Esophagus mucosa (tissue), 1 donor: Measurements from ENCODE around the gene PTPMT1. TPM values are rescaled to one million over a fixed set of nuclear protein-coding genes. Genes with fewer than 3 reads are reported as not detected.

Experiments used
- ATAC-seq: fragments of 200-7000 bp; cut with Tn5 transposase; one replicate; pipeline ENCODE4 v1.9.1; 2020
- total RNA-seq: library from RNA; stranded (reverse); gene quantifications from one replicate; pipeline ENCODE4 v1.2.4, GENCODE V29; 2023
- donor health status: DM: yes; HTN: yes; CAD: no.

Gene PTPMT1
- total RNA-seq, 1 donor from 2014 or later = 29.6 TPM

DNA sequence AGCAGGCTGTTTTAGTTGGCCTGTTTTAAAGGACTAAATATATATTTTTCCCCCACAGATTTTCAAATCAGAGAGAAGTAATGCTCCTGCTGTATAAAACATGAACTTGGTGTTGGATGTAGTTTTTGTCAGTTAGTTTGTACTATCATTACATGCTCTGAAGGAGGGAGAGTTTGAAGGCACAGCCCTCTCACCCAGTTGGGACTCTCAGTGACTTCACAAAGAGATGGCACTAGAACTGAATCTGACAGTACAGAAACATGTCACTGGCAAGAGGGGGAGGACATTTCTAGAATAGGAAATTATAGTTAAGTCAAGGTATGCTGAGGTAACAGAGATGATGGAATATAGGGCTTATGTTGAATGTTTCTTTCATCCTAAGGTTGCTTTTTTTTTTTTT lies 49.9 kb downstream of the PTPMT1 start:
- no peak for ATAC-seq

DNA sequence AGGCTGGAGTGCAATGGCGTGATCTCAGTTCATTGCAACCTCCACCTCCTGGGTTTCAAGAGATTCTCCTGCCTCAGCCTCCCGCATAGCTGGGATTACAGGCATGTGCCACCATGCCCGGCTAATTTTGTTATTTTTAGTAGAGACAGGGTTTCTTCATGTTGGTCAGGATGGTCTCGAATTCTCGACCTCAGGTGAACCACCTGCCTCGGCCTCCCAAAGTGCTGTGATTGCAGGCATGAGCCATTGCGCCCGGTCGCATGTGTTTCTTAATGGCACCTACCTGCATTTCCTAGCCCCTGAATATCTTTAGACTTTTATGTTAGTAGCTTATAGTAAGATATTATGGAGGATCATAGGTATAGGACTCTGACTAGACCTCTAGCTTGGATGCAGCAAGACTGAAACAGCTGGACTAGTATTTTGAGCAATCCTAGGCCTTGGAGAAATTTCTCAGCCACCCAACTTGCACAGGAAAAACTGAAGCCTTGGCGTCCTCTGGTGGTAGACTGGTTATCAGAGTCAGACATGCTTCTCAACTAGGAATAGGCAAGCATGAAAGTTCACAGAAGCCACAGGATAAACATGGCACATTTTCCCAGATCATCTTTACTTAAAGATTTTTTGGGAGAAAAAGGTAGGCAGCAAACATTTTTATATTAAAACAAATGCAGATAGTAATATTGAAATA lies 51.5 kb downstream of the PTPMT1 start:
- ATAC-seq = peak; percentile 39

DNA sequence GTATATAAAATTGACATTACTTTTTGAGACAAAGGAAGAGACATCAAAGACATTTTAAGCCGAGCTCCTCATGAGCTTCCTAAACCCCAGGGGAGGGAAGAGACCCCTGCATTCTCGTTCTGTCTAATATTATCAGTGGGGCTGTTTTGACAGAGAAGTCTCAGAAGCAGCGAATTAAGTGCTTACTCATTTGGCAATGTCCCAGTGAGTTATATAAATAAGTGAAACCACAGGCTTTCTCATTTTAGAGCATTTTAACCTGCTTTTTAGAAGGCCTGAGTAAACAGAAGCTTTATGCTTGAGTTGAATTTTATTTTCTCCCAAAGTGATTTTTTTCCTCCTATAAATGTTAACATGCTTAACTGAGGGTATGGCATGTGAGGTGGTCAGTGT lies 52.0 kb downstream of the PTPMT1 start:
- ATAC-seq = no peak

DNA sequence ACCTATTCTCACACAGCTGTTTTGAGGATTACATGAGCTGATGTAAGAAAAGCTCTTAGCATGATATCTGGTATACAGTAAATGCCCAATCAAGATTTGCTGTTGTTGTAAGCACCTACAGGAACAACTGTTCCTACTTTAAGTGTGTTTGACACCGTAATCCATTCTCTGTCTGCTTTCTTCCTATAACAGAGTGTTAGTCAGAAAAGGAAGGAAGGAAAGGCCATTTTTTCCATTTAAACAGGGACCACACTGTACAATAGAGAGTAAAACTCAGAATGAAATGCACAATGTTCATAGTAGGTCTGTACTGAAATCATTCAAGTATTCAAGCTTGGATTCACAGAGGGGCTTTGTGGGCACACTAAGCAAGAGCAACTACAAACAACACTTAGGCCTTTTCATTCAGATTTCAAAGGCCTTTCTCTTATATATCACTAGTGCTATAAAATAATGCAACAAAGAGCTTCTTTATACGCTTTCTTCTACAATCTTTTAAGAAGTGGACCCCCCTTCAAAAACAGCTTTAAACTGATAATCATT lies 55.5 kb downstream of the PTPMT1 start:
- ATAC-seq = peak; percentile 32

Other genes with a start within 250 kb of the PTPMT1 start
- gene MYBPC3, start 212.9 kb upstream of the PTPMT1 start, total RNA-seq = not detected
- gene SPI1, start 187.1 kb upstream of the PTPMT1 start, total RNA-seq = 2.2 TPM
- gene SLC39A13, start 157.0 kb upstream of the PTPMT1 start, total RNA-seq = 6.4 TPM
- 88.2 TPM for gene PSMC3, start 139.2 kb upstream of the PTPMT1 start, total RNA-seq
- 0.44 TPM for gene RAPSN, start 116.5 kb upstream of the PTPMT1 start, total RNA-seq
- gene CELF1, start 12.5 kb upstream of the PTPMT1 start, total RNA-seq = 63.7 TPM
- gene KBTBD4, start 13.4 kb downstream of the PTPMT1 start, total RNA-seq = 8.0 TPM
- 103 TPM for gene NDUFS3, start 13.5 kb downstream of the PTPMT1 start, total RNA-seq
- not detected for gene FAM180B, start 21.1 kb downstream of the PTPMT1 start, total RNA-seq
- gene C1QTNF4, start 28.8 kb downstream of the PTPMT1 start, total RNA-seq = not detected
- gene MTCH2, start 77.0 kb downstream of the PTPMT1 start, total RNA-seq = 102 TPM
- gene AGBL2, start 149.8 kb downstream of the PTPMT1 start, total RNA-seq = 1.1 TPM
- 49.4 TPM for gene FNBP4, start 201.7 kb downstream of the PTPMT1 start, total RNA-seq